IPS DF 6.9 (cell line): ENCODE results near the gene ENTPD8.

ENCODE experiments used
- DNase-seq: peaks from one replicate; pipeline ENCODE4 v3.0.0-alpha.2; 2013; ENCODE audit warnings: low read depth, low spot score
- H3K27ac ChIP-seq: one replicate; pipeline ENCODE4 v1.5.1; 2013; ENCODE audit warnings: low read length, control low read depth
- H3K27me3 ChIP-seq: 2 replicates; pipeline ENCODE4 v1.6.1; 2013; ENCODE audit warnings: mild to moderate bottlenecking, low read length; ENCODE audit not compliant: control insufficient read depth, insufficient read depth
- H3K36me3 ChIP-seq: 2 replicates; pipeline ENCODE4 v1.6.1; 2013; ENCODE audit warnings: low read length; ENCODE audit not compliant: control insufficient read depth, insufficient read depth
- H3K4me1 ChIP-seq: 2 replicates; pipeline ENCODE4 v1.6.1; 2013; ENCODE audit warnings: low read length; ENCODE audit not compliant: control insufficient read depth, insufficient read depth
- H3K4me3 ChIP-seq: 2 replicates; pipeline ENCODE4 v1.5.1; 2013; ENCODE audit warnings: mild to moderate bottlenecking, low read length
- H3K9me3 ChIP-seq: 2 replicates; pipeline ENCODE4 v1.6.1; 2013; ENCODE audit warnings: low read length, inconsistent platforms; ENCODE audit not compliant: control insufficient read depth, insufficient read depth
- WGBS: extraction: QIAGEN DNeasy Blood & Tissue Kit; methylation state at CpG from one replicate; pipeline ENCODE4 v1.1.7; 2013; ENCODE audit warnings: mixed read lengths, missing lambda C conversion rate; ENCODE audit not compliant: insufficient read length, insufficient coverage; 5-methylcytosine and 5-hydroxymethylcytosine counted together

ENTPD8 gene

DNA sequence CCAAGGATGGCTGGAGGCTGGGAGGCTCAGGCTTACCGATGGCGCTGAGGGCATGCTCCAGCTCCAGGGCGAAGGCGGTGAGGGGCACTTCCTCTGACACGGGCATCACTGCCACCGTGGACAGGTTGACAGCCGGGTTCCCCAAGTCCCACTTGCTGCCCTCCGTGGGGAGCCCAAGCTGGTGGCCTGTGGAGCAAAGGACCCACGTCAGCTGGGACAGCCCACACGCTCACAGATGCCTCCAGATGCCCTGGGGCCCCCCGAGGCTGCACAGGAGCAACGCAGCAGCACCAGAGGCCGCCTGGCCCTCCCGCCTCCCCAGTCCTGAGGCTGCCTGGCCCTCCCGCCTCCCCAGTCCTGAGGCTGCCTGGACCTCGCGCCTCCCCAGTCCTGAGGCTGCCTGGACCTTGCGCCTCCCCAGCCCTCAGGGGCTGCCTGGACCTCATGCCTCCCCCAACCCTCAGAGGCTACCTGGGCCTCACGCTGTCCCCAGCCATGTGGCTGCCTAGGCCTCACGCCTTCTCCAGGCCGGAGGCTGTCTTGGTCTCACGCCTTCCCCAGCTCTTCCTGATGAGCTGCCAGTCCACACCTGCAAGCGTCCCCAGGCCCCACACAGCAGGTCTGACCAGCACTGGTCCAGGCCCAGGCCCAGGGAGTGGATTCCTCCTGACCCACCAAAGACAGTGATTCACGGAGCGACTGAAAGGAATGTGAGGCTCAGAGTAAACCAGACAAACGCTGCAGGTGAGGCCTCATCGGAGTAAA, 43.6 kb upstream of the ENTPD8 start:
- H3K27ac ChIP-seq = no peak overlapping the region
- no peak for DNase-seq
- H3K36me3 ChIP-seq = no peaks in the 10 kb centered on the region
- H3K4me1 ChIP-seq = no peaks in the 10 kb centered on the region; the same call in 1 of the 2 replicates
- H3K4me3 ChIP-seq = no peak overlapping the region
- no peaks in the 10 kb centered on the region for H3K9me3 ChIP-seq
- WGBS = no CpG with 5 or more reads among the region's 27 CpGs
- no peaks in the 10 kb centered on the region for H3K27me3 ChIP-seq

DNA sequence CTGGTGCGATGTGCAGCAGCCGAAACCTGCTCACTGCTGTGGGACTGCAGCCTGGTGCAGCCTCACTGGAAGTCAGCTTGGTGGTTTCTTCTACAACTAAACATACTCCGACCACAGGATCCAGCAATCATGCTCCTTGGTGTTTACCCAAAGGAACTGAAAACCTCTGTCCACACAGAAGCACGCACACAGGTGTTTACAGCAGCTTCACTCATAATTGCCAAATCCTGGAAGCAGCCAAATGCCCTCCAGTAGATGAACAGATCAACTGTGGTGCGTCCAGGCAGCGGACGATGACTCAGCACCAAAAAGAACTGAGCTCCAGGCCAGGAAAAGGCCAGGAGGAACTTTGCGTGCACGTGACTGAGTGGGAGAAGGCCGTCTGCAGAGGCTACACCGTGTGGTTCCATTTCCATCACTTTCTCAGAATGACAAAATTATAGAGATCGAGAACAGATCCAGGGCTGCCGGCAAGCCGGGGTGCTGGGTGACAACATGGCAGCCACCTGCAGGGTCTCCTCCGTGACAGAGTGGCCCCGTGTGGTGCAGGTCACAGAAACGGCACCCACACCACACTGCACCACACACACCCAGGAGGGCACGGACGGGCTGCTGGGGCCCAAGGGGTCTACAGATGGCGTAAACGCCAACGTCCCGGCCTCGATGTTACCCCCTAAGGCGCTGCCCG, 41.1 kb upstream of the ENTPD8 start:
- no peaks in the 10 kb centered on the region for H3K36me3 ChIP-seq
- H3K4me1 ChIP-seq = no peaks in the 10 kb centered on the region; the same call in 1 of the 2 replicates
- no peak for DNase-seq
- no peak overlapping the region for H3K4me3 ChIP-seq
- WGBS = no CpG with 5 or more reads among the region's 26 CpGs
- H3K9me3 ChIP-seq = no peaks in the 10 kb centered on the region
- no peaks in the 10 kb centered on the region for H3K27me3 ChIP-seq
- no peak overlapping the region for H3K27ac ChIP-seq

DNA sequence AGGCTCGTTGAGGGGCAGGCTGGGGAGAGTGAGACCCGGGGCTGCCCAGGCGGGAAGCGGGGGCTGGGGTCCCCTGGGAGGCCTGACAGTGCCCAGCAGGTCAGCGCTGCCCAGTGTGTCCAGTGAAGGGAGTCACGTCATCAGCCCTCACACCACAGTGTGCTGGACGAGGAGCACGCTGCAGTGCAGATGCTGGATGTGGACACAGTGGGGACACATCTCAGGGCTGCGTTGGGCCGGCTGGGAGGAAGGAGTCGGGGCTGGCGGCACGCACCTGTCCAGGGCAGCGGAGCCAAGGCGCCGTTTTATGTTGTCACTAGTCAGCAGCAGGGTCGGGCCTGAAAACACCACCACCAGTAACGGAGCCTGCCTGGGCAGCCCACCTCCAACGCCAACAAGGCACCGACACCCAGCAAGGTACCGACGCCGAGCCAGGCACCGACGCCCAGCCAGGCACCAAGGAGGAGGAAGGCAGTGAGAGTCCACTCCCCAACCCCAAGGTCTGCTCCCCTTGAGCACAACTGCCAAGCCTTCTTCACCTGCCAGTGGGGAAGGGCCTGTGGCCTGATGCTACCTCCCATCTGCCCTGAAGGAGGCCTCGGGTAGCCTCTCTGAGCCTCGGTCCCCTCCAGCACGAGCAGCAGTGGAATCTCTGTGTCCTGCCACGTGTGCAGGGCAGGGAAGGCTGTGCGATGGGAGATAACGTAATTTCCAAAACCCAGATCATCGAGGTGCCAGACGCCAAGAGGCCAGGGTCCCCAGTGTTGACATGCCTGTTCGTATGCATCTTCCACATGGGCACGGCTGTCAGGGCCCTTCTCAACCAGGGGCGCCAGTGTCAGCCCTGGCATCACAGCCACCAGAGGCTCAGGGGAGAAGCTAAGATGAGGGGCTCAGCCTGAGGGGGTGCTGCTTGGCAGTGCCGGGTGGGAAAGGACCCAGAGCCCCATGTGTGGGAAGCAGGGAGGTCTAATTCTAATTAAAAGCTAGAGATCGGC, 39.8 kb upstream of the ENTPD8 start:
- Histone ChIP-seq H3K9me3 (no peaks in the 10 kb centered on the region), H3K4me1 (no peaks in the 10 kb centered on the region; the same call in 1 of the 2 replicates), H3K36me3 (no peaks in the 10 kb centered on the region), H3K27ac (no peak overlapping the region), H3K27me3 (no peaks in the 10 kb centered on the region), H3K4me3 (no peak overlapping the region)
- WGBS = no CpG with 5 or more reads among the region's 38 CpGs
- no peak for DNase-seq

DNA sequence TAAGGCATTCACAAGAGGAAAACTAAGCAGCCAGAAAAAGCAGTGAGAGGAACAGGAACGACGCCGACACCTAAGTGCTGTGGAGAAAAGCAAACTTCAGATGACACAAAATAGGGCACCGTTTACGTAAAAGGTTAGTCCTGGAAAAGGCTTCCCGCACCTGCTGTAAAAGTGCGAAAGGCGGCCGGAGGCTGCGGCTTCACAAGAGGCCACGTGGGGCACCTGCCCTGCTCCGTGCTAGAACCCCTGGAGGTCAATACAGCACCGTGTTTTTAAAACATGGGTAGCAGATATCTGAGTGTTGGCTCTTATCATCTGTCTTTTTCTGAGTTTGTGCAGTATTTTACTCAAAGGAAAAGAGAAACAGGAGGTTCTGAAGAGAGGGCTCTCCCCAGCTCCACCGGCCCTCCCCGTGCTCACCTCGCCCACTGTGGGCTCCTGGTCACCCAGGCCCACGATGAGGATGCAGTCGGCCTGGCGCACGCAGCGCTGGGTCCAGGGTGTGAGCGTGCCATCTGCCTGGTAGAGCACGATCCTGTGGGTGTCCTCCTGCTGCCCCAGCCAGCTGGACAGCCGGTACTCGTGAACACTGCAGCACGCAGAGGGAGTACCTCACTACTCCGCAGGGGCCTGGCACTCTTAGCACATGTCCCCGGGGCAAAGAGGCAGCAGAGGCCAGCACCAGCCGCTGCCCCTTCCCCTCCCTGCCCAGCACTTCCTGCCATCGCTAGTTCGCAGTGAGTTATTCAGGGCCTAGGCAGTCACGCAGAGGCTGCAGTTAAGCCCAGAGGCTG, 38.9 kb upstream of the ENTPD8 start:
- Histone ChIP-seq H3K36me3 (no peaks in the 10 kb centered on the region), H3K4me3 (no peak overlapping the region), H3K27ac (no peak overlapping the region), H3K4me1 (no peaks in the 10 kb centered on the region; the same call in 1 of the 2 replicates), H3K9me3 (no peaks in the 10 kb centered on the region), H3K27me3 (no peaks in the 10 kb centered on the region)
- WGBS = no CpG with 5 or more reads among the region's 32 CpGs
- DNase-seq = no peak

DNA sequence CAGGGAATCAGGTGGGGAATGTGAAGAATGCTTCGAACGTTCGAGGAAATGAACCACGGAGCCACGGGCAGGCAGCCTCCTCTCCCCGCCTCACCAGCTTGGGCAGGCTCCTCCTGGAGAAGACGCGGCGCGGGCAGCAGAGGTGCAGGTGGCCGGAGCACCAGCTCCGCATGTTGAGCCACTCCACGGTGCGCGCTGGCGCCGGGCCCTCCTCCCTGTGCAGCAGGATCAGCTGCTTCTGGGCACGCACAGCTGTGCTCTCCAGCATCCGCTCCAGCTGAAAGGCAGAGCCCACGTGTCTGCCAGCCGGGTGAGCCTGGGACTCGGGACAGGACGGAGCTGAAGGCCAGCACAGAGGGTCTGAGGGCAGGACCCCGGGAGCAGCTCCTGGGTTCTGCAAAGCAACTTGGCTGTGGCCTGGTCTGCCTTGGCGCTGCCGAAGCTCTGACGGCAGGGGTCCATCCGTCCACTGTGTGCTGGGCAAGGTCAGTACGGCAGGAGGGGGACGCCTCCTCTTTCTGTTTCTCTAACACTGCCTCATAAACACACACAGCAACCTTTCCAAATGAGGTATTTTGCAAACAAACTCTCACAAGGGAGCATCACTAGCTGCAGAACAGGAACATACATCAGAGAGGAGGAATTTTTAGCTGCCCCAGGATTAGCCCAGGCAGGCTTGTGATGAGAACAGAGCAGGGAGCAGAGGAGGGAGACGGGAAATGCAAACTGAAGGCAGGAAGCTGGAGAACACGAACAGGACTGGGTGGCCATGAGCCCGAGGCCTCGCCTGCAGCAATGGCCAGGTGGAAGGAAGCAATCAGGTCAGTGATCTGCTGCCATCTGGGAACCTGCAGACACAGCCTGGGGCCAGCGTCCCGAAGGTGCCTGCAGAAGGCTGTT, 38.1 kb upstream of the ENTPD8 start:
- Histone ChIP-seq H3K4me3 (no peak overlapping the region), H3K27me3 (no peaks in the 10 kb centered on the region), H3K9me3 (no peaks in the 10 kb centered on the region), H3K4me1 (no peaks in the 10 kb centered on the region; the same call in 1 of the 2 replicates), H3K27ac (no peak overlapping the region), H3K36me3 (no peaks in the 10 kb centered on the region)
- WGBS = no CpG with 5 or more reads among the region's 36 CpGs
- no peak for DNase-seq

DNA sequence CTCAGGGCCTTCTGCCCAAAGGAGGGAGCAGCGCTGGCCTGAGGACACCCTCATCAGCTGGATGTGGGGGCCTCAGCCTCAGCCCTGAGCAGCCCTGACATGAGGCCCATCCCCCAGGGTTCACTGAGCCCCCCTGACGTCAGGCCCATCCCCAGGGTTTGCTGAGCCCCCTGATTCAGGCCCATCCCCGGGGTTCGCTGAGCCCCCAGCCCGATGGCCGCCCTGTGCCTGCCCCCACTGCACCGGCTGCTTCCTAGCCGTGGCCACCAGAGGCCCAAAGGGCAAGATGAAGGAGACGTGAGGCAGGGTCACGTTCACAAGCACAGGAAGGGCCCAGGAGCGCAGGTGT, 37.4 kb upstream of the ENTPD8 start:
- no peak for DNase-seq
- no peaks in the 10 kb centered on the region for H3K9me3 ChIP-seq
- no peak overlapping the region for H3K4me3 ChIP-seq
- no peak overlapping the region for H3K27ac ChIP-seq
- no peaks in the 10 kb centered on the region for H3K36me3 ChIP-seq
- no peaks in the 10 kb centered on the region for H3K27me3 ChIP-seq
- no CpG with 5 or more reads among the region's 11 CpGs for WGBS
- H3K4me1 ChIP-seq = no peaks in the 10 kb centered on the region; the same call in 1 of the 2 replicates

DNA sequence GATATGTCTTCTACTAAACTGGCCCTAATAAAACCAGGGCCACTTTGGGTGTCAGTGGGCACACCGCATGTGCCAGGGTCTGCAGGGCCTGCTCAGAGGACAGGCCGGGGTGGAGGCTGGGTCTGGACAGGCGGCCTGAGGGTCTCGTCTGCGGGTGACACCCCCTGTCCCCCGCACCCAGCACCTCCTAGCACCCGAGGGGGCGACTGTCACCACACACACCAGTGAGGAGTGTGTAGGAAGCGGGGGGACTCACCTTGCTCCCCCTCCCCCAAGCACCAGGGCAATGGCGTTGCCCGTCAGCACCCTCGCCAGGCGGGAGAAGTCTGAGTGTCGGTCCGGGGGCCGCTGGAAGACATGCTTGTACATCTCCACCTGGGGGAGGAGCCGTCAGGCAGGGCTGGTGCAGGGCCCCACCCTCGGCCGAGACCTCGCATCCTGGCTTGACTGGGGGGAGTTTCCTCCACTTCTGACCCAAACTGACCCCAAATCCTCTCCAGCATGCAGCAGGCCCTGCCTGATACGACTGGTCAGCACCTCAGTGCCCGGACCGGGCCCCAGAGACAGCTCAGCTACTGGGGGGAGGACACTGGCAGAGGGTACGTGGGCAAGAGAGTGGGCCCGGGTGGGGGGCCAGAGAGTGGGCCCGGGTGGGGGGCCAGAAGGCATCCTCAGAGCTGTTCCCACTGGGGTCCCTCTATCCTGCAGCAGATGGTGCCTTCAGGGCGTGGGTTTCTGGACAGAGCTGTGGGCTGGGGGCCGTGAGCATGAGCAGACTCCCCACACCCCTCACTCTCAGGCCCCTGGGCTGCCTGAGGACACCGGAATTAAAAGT, 36.8 kb upstream of the ENTPD8 start:
- WGBS = no CpG with 5 or more reads among the region's 29 CpGs
- Histone ChIP-seq H3K9me3 (no peaks in the 10 kb centered on the region), H3K27me3 (no peaks in the 10 kb centered on the region), H3K36me3 (no peaks in the 10 kb centered on the region), H3K4me3 (no peak overlapping the region), H3K27ac (no peak overlapping the region), H3K4me1 (no peaks in the 10 kb centered on the region; the same call in 1 of the 2 replicates)
- DNase-seq = no peak

DNA sequence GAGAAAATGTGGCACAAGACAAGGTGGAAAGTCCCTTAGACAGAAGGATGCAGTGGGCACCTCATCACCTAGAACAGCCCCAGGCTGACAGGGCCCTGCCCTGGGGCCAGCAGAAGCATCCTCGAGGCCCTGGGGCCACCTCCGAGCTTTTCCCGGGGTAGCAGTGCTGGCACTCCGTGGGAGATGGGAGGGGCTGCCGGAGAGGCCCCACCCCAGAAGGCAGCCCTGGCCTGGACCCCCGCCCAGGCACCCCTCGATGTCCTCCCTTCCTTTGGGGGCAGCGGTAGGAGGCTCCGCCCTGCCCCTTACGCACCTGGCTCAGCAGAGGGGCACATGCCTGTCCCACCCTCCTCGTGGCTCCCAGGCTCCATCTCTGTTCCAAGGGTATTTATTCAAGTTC, 35.7 kb upstream of the ENTPD8 start:
- Histone ChIP-seq H3K4me3 (no peak overlapping the region), H3K9me3 (no peaks in the 10 kb centered on the region), H3K27ac (no peak overlapping the region), H3K4me1 (no peaks in the 10 kb centered on the region; the same call in 1 of the 2 replicates), H3K36me3 (no peaks in the 10 kb centered on the region), H3K27me3 (no peaks in the 10 kb centered on the region)
- no CpG with 5 or more reads among the region's 11 CpGs for WGBS
- no peak for DNase-seq
